GM18520 (cell line): Measurements from ENCODE around the gene PLXNA4.
"Not testable (repeated sequence)": the region's sequence is repeated elsewhere in the genome, so short reads cannot be mapped to it uniquely, and the experiment has no call there.

Source experiments
- ATAC-seq: cut with Tn5 transposase; IDR thresholded peaks from one replicate; pipeline ENCODE4 v1.9.1; 2021; ENCODE audit not compliant: unreplicated experiment

Gene PLXNA4

DNA sequence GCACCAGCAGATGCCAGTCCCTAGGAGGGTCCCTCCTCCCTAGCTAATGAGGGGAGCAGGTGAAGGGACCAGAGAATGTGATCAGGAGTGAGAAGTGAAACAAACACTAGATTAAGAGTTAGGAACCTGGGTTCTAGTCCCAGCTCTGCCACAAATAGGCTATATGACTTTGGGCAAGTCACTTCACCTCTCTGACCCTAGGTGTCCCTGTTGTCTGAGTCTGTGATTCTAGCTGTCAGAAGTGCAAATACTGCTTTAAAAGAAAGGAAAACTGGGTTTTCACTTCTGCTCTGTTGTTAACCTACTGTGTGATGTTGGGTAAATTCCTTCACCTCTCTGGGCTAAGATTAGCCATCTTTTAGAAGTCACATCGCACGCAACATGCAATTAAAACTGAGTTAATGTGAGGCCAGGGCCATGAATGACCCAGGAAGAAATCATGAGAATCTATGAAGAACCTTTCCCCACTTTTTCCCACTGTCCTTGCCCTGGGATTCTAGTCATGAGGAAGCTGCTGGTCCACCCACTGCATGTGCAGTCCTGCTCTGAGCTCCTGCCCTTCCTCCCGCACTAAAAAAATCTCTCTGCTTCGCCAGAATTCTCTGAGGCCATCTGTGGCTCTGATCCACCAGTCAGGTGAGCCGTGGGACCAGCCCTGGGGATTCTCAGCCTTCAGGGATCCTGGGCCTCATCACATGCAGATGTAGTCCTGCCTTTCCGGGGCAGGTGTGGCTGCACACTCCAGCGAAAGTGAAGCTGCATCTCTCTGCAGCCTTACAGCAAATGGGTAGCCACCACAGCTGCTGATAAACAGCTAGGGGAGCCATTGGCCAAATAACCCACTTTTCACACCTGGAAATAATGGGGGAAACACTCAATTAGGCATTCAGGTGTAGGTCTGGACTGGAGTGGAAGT, 181.7 kb downstream of the PLXNA4 start:
- ATAC-seq, result no peak

GRCh38 chr7:132393789-132394261, 182.4 kb downstream of the PLXNA4 start:
- ATAC-seq, result no peak

- ATAC-seq, result no peak
These were observed 183.6 kb downstream of the PLXNA4 start for GRCh38 chr7:132392713-132393112.

DNA sequence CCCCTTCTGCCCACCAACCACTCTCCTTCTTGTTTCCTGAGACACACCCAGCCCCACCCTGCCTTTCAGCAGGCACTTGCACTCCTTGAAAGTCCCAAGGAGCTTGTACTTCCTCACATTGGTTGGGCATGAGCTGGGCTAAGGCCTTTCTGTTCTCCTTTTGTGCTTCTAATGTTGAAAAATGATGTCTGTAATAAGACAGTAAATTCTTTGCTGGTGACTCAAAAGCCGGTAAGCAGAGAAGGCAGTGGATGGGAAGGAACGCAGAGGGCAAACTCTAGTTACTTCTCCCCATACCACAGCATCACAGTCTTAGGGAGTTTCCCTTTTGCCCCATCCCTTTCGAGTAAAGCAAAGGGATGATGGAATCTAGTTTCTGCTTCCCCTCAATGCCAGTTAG, 185.6 kb downstream of the PLXNA4 start:
- ATAC-seq, result no peak

DNA sequence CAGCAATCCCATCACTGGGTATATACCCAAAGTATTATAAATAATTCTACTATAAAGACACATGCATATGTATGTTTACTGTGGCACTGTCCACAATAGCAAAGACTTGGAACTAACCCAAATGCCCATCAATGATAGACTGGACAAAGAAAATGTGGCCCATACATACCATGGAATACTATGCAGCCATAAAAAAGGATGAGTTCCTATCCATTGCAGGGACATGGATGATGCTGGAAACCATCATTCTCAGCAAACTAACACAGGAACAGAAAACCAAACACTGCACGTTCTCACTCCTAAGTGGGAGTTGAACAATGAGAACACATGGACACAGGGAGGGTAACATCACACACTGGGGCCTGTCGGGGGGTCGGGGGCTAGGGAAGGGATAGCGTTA, 186.2 kb downstream of the PLXNA4 start:
- not testable (repeated sequence) for ATAC-seq

DNA sequence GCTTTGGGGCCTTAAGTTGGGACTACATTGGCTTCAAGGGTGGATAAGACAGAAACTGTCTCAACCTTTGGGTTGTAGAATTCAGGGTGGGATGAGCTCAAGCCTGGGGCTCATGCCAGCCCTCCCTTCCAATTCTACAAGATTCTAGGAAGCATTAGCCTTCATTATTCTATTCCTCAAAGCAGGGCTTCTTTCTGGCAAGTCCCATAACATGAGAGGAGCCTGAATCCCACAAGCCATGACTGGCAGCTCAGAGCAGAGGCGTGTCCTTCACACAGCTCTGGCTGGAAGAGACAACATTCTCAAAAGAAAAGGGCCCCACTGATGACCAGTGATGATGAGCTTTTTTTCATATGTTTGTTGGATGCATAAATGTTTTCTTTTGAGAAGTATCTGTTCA, 187.6 kb downstream of the PLXNA4 start:
- no peak for ATAC-seq

GRCh38 chr7:132387596-132387995, 188.7 kb downstream of the PLXNA4 start:
- ATAC-seq, result no peak

DNA sequence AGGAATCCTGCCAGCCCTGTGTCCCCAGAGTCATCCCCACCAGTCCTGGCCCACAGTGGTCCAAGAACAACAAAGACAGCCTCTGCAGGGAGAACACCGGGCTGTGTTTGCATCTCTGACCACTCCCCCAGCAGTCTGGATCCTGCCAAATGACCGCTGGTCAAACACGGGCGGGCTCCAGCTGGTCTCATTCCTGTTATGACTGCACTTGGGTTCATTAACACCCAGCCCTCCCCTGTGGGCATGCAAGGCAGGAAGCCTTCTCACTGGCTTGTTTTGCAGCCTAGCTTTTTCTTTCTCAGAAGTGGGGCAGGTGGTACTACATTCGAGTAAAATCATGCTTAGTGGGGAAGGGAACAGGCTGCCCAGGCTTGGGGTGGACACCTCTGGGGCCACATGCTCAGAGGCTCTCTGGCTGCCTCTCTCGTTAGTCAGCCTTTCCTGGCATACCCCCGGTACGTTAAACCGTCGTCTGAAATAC, 190.0 kb downstream of the PLXNA4 start:
- no peak for ATAC-seq

DNA sequence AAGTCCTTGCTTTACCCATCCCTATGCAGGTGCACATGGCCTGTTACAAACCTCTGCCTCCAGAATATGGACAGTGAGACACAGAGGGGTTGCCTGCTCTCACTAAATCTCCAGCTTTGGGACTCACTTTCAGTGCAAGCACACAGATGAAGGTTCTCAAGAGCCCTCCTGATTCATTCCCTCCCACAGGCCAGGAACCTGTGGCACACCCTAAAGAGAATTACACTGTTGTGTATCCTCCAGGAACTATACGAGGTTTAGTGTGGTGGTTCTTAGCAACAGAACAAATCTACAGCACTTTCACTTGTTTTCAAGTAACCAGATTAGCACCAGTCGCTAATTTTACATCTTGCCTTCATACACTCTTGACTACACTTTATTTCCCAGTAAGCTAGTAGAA, 192.3 kb downstream of the PLXNA4 start:
- ATAC-seq, result no peak

DNA sequence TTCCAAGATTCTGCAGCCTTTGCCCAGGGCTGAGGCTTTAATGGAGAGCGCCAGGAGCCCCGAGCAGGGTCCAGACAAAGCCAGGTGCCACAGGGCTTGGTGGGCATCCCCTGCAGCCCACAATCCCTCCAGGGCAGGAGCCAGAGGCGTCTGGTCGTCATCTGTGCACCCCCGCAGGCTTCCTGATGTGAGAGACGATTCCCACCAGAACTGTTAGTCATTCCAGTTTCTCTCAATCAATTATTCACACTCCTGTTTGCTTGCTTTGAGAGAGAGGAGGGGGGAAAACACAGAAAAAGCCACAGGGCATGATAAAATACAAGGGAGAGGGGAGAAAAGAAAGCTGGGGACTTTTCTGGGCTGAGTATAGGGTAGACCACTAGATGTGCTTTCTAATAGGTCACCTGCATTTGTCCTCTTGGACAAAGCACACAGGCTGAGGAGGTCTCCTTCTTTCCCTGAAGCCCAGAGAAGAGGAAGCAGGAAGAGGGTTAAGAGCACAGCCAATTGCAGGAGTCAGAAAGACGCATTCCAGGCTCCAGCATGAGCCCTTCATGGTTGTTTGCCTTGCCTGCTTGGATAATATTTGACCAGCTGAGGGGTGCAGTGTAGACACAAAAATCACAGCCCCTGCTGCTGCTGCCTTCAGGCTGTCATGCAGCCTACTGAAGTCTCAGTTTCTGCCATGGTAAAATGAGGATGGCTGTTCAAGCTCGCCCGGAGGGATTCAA, 194.4 kb downstream of the PLXNA4 start:
- no peak for ATAC-seq

- no peak for ATAC-seq
These were observed 196.2 kb downstream of the PLXNA4 start for GRCh38 chr7:132380059-132380458.

GRCh38 chr7:132379292-132379691, 197.0 kb downstream of the PLXNA4 start:
- ATAC-seq, result no peak

GRCh38 chr7:132377703-132378584, 198.3 kb downstream of the PLXNA4 start:
- ATAC-seq, result no peak

DNA sequence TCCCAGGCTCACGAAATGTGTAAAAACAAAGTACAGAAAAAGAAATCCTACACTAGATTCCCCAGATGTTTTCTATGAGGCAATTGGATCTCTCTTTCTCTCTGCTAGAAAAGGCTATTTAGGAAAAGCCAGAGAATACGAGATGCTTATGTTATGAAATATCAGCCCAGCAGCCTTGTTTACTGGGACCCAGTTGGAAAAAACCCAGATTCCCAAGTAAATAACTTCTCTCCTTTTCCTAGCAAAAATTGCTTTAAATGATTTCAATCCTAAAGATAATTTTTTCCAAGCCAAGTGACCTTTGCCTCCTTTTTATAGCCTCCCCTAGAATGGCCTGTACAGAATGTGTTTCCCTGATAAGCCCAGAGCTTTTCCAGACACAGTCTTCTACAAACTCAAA, 199.3 kb downstream of the PLXNA4 start:
- no peak for ATAC-seq

- ATAC-seq, result no peak
These were observed 199.8 kb downstream of the PLXNA4 start for GRCh38 chr7:132376361-132377013.

GRCh38 chr7:132373879-132374278, 202.4 kb downstream of the PLXNA4 start:
- ATAC-seq, result no peak

DNA sequence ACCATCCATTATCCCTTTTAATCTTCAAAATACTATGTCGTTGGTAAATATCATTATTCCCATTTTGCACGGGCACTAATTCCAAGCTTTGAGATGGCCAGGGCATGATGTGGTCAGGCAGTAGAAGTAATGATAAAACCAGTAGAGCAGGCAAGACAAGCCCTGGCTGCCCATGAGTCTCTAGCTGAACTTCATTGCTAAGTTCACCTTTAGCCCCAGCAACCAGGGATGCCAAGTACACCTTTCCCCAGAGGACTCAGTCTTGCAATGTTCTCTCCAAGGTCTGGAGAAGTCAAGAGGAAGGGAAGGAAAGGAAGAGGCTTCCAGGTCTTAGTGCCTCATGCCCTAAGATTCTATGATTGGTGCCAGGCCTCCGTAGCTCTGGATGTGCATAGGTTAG, 203.2 kb downstream of the PLXNA4 start:
- ATAC-seq, result no peak

GRCh38 chr7:132371948-132372347, 204.3 kb downstream of the PLXNA4 start:
- ATAC-seq, result no peak

- no peak for ATAC-seq
These were observed 207.9 kb downstream of the PLXNA4 start for GRCh38 chr7:132368246-132368900.

DNA sequence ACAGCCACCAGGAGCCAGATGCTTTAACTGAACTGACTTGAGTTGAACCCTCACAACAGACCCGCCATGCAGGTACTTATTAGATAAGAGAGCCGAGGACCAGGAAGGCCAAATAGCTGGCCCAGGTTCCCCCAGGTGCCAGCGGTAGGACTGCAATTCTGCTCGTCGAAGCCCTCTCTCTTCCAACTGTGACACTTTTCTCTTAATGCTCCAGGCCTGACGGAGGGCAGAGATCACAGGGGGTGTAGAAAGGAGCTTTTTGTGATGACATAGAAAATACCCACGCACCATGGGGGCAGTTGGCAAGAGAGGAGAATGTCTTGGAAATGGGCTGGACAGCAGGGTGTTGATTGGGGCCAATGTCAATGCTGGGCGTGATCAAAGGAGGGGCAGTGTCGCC, 208.5 kb downstream of the PLXNA4 start:
- ATAC-seq, result no peak
